B cell (primary cell): Measurements from ENCODE around the gene UBE2J2. TPM values are rescaled to one million over a fixed set of nuclear protein-coding genes. Genes with fewer than 3 reads are reported as not detected.

Experiments used
- ATAC-seq: fragments of 200-7000 bp; cut with Tn5 transposase; one replicate; pipeline ENCODE4 v1.10.0; 2021; ENCODE audit warnings: low read depth, mild to moderate bottlenecking, moderate number of reproducible peaks, moderate library complexity
- CTCF ChIA-PET: fragments of 350-600 bp; sonication (Branson Sonifier 250); formaldehyde crosslinking; loops from one replicate; lab custom pipeline; 2021; ENCODE audit warnings: antibody characterized with exemption, inconsistent platforms; lab: Charles Lee
- POLR2A ChIA-PET: fragments of 350-600 bp; sonication (Branson Sonifier 250); formaldehyde crosslinking; loops from one replicate; lab custom pipeline; 2021; ENCODE audit warnings: antibody characterized with exemption; lab: Charles Lee
- DNase-seq: peaks from one replicate; pipeline ENCODE4 v3.0.0; 2013
- H2AFZ ChIP-seq: 2 replicates; pipeline ENCODE4 v1.6.1; 2012; ENCODE audit warnings: mild to moderate bottlenecking, low read depth, low read length; ENCODE audit not compliant: insufficient read depth, poor library complexity, severe bottlenecking
- H3K27ac ChIP-seq, 2 donors: 1 replicate in 1 of 2; 2 replicates in 1 of 2; pipeline ENCODE4 v1.5.1; 2012 to 2013; ENCODE audit warnings: low read length in 2 of 2, mild to moderate bottlenecking in 2 of 2, moderate library complexity in 1 of 2
- H3K27me3 ChIP-seq, 4 experiments: fragments of 200-600 bp in 1 of 4; sonication (generic) in 1 of 4; replicated peaks in 1 of 4; 1 replicate in 2 of 4; 2 replicates in 2 of 4; pipeline versions ENCODE4 v1.6.1 to v1.7.0; 2013 to 2016; ENCODE audit warnings: low read length in 3 of 4, mild to moderate bottlenecking in 2 of 4, mixed read lengths in 1 of 4, moderate library complexity in 1 of 4; ENCODE audit not compliant: insufficient read depth in 4 of 4, control insufficient read depth in 3 of 4; ENCODE audit errors: control extremely low read depth in 1 of 4
- H3K36me3 ChIP-seq, 2 experiments: replicated peaks in 1 of 2; 1 replicate in 1 of 2; 2 replicates in 1 of 2; pipeline versions ENCODE4 v1.6.1 to v1.7.1; 2013; ENCODE audit warnings: low read length in 1 of 2; ENCODE audit not compliant: insufficient read depth in 2 of 2, control insufficient read depth in 1 of 2; ENCODE audit errors: control extremely low read depth in 1 of 2, extremely low read depth in 1 of 2
- H3K4me1 ChIP-seq, 2 donors: fragments of 200-600 bp in 1 of 2; sonication (generic) in 1 of 2; 1 replicate in 1 of 2; 2 replicates in 1 of 2; pipeline versions ENCODE4 v1.5.1 to v1.6.1; 2013 to 2017; ENCODE audit warnings: low read length in 2 of 2; ENCODE audit not compliant: control insufficient read depth in 2 of 2, insufficient read depth in 2 of 2
- H3K4me2 ChIP-seq: replicated peaks from 2 replicates; pipeline ENCODE3; 2012; ENCODE audit warnings: mild to moderate bottlenecking, low read depth, low read length; ENCODE audit not compliant: poor library complexity, severe bottlenecking
- H3K4me3 ChIP-seq, 5 experiments: fragments of 200-600 bp in 1 of 5; sonication (generic) in 1 of 5; 1 replicate in 3 of 5; 2 replicates in 2 of 5; pipeline versions ENCODE4 v1.5.1 to v1.7.0; 2011 to 2016; ENCODE audit warnings: low read length in 4 of 5, mild to moderate bottlenecking in 4 of 5, low read depth in 2 of 5, control low read depth in 1 of 5, moderate library complexity in 1 of 5; ENCODE audit not compliant: insufficient read depth in 1 of 5; ENCODE audit errors: control extremely low read depth in 1 of 5, extremely low read depth in 1 of 5
- H3K79me2 ChIP-seq: fragments of 200-600 bp; sonication (generic); one replicate; pipeline ENCODE4 v1.6.0; 2016; ENCODE audit warnings: low read length; ENCODE audit not compliant: control insufficient read depth, insufficient read depth
- H3K9ac ChIP-seq: fragments of 200-600 bp; sonication (generic); 2 replicates; pipeline ENCODE4 v1.6.1; 2017; ENCODE audit warnings: mild to moderate bottlenecking, low read length, moderate library complexity
- H3K9me3 ChIP-seq, 3 donors: one replicate each; pipeline versions ENCODE4 v1.6.1 to v1.7.1; 2013; ENCODE audit warnings: low read length in 2 of 3; ENCODE audit not compliant: control insufficient read depth in 2 of 3, insufficient read depth in 1 of 3; ENCODE audit errors: control extremely low read depth in 1 of 3
- H4K20me1 ChIP-seq: 2 replicates; pipeline ENCODE4 v1.6.0; 2012; ENCODE audit warnings: mild to moderate bottlenecking, low read length; ENCODE audit not compliant: insufficient read depth, control insufficient read depth, poor library complexity, severe bottlenecking
- H3K27ac Mint-ChIP-seq: one replicate; pipeline ENCODE4 v1.8.0; 2021; ENCODE audit warnings: mixed read lengths
- H3K27me3 Mint-ChIP-seq: one replicate; pipeline ENCODE4 v1.8.0; 2021; ENCODE audit warnings: mixed read lengths
- H3K4me1 Mint-ChIP-seq: one replicate; pipeline ENCODE4 v1.8.0; 2021; ENCODE audit warnings: mixed read lengths
- H3K4me3 Mint-ChIP-seq: one replicate; pipeline ENCODE4 v1.8.0; 2021; ENCODE audit warnings: mixed read lengths
- H3K9me3 Mint-ChIP-seq: one replicate; pipeline ENCODE4 v1.8.0; 2022; ENCODE audit warnings: mixed read lengths; ENCODE audit not compliant: insufficient read depth
- EZH2 ChIP-seq: IDR thresholded peaks from 2 replicates; pipeline ENCODE4 v1.6.1; 2012; ENCODE audit warnings: borderline replicate concordance, low read depth, mild to moderate bottlenecking, moderate library complexity, low read length; ENCODE audit not compliant: insufficient read depth, poor library complexity, severe bottlenecking
- WGBS: methylation state at CpG from one replicate; pipeline ENCODE4 v1.1.5; 2013; ENCODE audit warnings: missing lambda C conversion rate; ENCODE audit not compliant: insufficient coverage; 5-methylcytosine and 5-hydroxymethylcytosine counted together
- intact Hi-C: fragments of 100-400 bp; cut with micrococcal nuclease; formaldehyde crosslinking; loops from one replicate; pipeline ENCODE4 v1.10.0; 2022
- polyA plus RNA-seq: library from polyadenylated mRNA; depleted of rRNA; stranded (reverse); fragments of >200 nt; gene quantifications from 2 replicates; pipeline ENCODE4 v1.2.3, GENCODE V29; 2012
- total RNA-seq, 2 donors: library from RNA; stranded (reverse); fragments of 120-200 nt in 1 of 2; gene quantifications; 1 replicate in 1 of 2; 2 replicates in 1 of 2; pipeline versions ENCODE4 v1.2.3 to v1.2.4, GENCODE V29; 2013 to 2022
- TF ChIP-seq, protein P1 (sequence below): fragments of 200-600 bp; IDR thresholded peaks from one replicate; pipeline ENCODE4 v1.8.0; 2022; ENCODE audit warnings: antibody characterized with exemption, mild to moderate bottlenecking

The UBE2J2 gene
- total and polyA plus RNA-seq, 2 donors (not counting 1 experiment from before 2014, with no cell fraction given): 40.1 to 115 TPM

DNA sequence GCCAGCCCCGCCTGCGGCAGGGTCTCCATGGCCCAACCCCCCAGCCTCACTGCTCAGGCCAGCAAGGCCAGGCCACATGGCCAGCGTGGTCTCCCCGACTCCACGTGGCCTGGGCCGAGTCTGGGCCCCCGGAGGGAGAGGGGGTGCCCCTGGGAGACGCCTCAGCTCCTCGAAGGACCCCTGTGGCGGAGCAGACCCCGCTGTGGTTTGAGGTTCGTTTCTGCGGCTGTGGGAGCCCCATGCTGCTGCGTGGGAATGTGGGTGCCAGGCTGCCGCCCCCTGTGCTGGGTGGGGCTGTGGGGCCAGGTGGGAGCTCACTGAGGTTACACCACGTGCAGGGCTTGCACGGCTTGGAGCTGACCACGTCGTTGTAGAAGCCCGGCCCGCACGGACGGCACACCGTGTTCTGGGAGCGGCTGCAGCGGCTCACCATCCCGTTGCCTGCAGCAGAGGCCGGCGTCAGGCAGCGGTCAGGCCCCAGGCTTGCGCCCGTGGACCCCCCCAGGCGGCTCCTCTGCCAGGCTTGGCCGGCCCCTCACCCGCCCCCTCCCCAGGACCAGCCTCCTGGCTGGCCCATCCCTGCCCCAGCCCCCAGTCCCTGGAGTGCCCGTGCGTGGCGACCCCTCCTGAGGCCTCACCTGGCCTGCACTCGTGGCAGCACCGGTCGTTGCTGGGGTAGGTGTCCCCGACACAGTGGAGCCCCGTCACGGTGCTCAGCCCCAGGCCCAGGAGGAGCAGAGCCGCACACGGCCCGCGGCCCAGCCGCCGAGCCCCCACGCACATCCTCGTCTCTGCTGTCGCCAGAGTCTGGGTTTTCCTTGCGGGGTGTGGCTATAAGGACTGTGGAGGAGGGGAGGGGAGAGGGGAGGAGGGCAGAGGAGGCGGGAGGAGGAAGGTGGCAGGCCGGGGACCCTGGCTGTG lies 60.0 kb downstream of the UBE2J2 start, which contains the start of gene TNFRSF4:
Gene TNFRSF4 (minus strand): TSS at position 809 of the 921 bp plus-strand sequence. CDS start 26 bp downstream, at position 783.
- H3K4me2 ChIP-seq: peak within 1 kb of the TSS; percentile 77
- 17% methylated on average over 54 of the region's 56 CpGs for WGBS
- H3K4me1 Mint-ChIP-seq: peaks cover 31% of the 10 kb centered on the region
- H3K9me3 Mint-ChIP-seq: no peaks in the 10 kb centered on the region
- H3K36me3 ChIP-seq: peaks cover 0 to 16% of the 10 kb centered on the region in 2 experiments
- peak; percentile 2 for ATAC-seq
- H3K4me1 ChIP-seq: peaks cover 45 to 55% of the 10 kb centered on the region in 2 donors
- H3K27me3 ChIP-seq: peaks cover 0 to 24% (median 8%) of the 10 kb centered on the region in 4 experiments
- H3K9ac ChIP-seq: peak within 1 kb of the TSS; percentile 32
- H2AFZ ChIP-seq: no peak within 1 kb of the TSS
- intact Hi-C loops: no loop called here
- peaks cover 0 to 11% (median 0%) of the 10 kb centered on the region in 3 donors for H3K9me3 ChIP-seq
- peak within 1 kb of the TSS; percentile 66 for H3K4me3 Mint-ChIP-seq
- TF ChIP-seq, protein P1, sequence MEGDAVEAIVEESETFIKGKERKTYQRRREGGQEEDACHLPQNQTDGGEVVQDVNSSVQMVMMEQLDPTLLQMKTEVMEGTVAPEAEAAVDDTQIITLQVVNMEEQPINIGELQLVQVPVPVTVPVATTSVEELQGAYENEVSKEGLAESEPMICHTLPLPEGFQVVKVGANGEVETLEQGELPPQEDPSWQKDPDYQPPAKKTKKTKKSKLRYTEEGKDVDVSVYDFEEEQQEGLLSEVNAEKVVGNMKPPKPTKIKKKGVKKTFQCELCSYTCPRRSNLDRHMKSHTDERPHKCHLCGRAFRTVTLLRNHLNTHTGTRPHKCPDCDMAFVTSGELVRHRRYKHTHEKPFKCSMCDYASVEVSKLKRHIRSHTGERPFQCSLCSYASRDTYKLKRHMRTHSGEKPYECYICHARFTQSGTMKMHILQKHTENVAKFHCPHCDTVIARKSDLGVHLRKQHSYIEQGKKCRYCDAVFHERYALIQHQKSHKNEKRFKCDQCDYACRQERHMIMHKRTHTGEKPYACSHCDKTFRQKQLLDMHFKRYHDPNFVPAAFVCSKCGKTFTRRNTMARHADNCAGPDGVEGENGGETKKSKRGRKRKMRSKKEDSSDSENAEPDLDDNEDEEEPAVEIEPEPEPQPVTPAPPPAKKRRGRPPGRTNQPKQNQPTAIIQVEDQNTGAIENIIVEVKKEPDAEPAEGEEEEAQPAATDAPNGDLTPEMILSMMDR: no peak
- no peak for TF ChIP-seq EZH2
- ChIA-PET POLR2A (interaction anchor here (0.6 kb wide), 1 partner anchor 75 kb away, joined by 3 read pairs; no protein-coding TSS in a partner anchor), CTCF (interaction anchor here (1.1 to 1.9 kb wide), 3 partner anchors 37 to 92 kb away, joined by 3 to 11 read pairs (median 3); no protein-coding TSS in a partner anchor)
- no peaks in the 10 kb centered on the region for H3K79me2 ChIP-seq
- H4K20me1 ChIP-seq: peaks cover 16% of the 10 kb centered on the region
- DNase-seq: peak; percentile 50
- H3K27me3 Mint-ChIP-seq: peaks cover 3% of the 10 kb centered on the region
- H3K4me3 ChIP-seq: peak within 1 kb of the TSS in 3 of 5 experiments; percentile 5 to 41 (median 8)
- peak within 1 kb of the TSS; percentile 50 for H3K27ac Mint-ChIP-seq
- H3K27ac ChIP-seq: peak within 1 kb of the TSS in 1 of 2 donors; percentile 10
